Endothelial cell of umbilical vein (primary cell): ENCODE data around the gene RPH3AL.

Source experiments
- CTCF ChIP-seq, 2 donors: IDR thresholded peaks; 1 replicate in 1 of 2; 2 replicates in 1 of 2; pipeline ENCODE4 v1.5.1; 2011; ENCODE audit warnings: low read length in 2 of 2, mild to moderate bottlenecking in 2 of 2, moderate library complexity in 2 of 2, control low read depth in 1 of 2, inconsistent platforms in 1 of 2, low read depth in 1 of 2; ENCODE audit not compliant: insufficient read depth in 1 of 2; ENCODE audit errors: extremely low read depth in 1 of 2
- MAX ChIP-seq: IDR thresholded peaks from 2 replicates; pipeline ENCODE4 v1.6.1; 2011; ENCODE audit not compliant: insufficient read depth, insufficient read length
- POLR2A ChIP-seq: IDR thresholded peaks from 2 replicates; pipeline ENCODE4 v1.6.1; 2012; ENCODE audit warnings: low read depth, mild to moderate bottlenecking, control low read depth, low read length

- TF ChIP-seq MAX (no peak), POLR2A (no peak), CTCF (IDR thresholded peaks at IDR 0.05; ENCODE audit: extremely low read depth in 1 of 2, insufficient read depth in 1 of 2, low read depth in 1 of 2, low read length in 2 of 2) (no peak)
Observed at GRCh38 chr17:227946-228615, 124.5 kb downstream of the RPH3AL start.
